OCI-LY3 (cell line): Measurements from ENCODE around the gene HERC3.

Source experiments
- CTCF ChIP-seq: fragments of 200-600, 300-600 bp; sonication (generic); IDR thresholded peaks from 2 replicates; pipeline ENCODE4 v1.5.1; 2014; ENCODE audit warnings: antibody characterized with exemption, low read length, low read depth
- EZH2phosphoT487 ChIP-seq: fragments of 200-600 bp; shearing (Covaris generic); IDR thresholded peaks from 2 replicates; pipeline ENCODE4 v1.6.1; 2018; ENCODE audit warnings: antibody characterized with exemption, mixed run types, low read depth

GRCh38 chr4:88750369-88750768, 158.1 kb downstream of the HERC3 start:
- TF ChIP-seq CTCF (no peak), EZH2phosphoT487 (no peak)
